Measurements from ENCODE around the gene ARL15.
"Not testable (repeated sequence)": the region's sequence is repeated elsewhere in the genome, so short reads cannot be mapped to it uniquely, and the experiment has no call there.

Gene ARL15

DNA sequence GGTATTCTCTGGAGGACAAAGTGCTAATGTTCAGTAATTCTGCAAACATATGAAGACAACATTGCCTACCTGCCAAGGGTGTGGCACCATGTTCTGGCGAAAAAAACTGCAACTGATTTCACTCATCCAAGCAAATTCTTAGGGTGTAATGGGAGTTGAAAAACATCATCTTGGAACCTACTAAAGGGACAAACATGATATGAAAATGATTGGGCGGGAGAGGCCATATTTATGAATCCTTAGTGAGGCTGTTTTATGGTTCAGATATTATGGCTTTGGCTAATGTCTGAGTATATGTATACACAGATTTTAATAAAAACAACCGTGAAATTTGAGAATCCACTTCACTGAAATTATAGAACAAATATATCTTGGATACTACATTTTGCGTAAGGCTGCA lies 225.7 kb downstream of the ARL15 start:
- DNase-seq: no peak

DNA sequence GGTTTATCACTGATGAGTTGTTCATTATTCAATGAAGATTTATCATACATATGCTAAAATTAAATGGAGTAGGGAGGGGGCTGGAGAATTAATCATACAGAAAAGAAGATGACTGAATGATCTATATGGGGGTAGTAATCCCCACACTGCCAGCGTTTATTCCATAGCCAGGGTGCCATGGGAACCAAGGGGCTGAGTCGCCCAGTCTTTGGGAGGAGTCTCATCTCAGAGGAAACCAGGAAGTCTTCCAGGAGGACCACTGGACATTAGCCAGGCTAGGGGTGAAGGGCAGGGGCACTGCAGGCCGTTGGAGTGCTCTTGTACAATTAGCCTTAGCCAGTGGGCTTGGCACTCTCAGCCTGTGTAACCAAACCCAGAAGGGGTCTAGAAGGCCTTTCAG lies 226.5 kb downstream of the ARL15 start:
- DNase-seq: no peak

- DNase-seq: no peak
Measured at GRCh38 chr5:54083245-54083644, 227.1 kb downstream of the ARL15 start.

- no peak for DNase-seq
Measured at GRCh38 chr5:54081415-54081814, 229.0 kb downstream of the ARL15 start.

- no peak for DNase-seq
Measured at GRCh38 chr5:54080831-54081230, 229.5 kb downstream of the ARL15 start.

- no peak for DNase-seq
Measured at GRCh38 chr5:54073735-54074134, 236.6 kb downstream of the ARL15 start.

DNA sequence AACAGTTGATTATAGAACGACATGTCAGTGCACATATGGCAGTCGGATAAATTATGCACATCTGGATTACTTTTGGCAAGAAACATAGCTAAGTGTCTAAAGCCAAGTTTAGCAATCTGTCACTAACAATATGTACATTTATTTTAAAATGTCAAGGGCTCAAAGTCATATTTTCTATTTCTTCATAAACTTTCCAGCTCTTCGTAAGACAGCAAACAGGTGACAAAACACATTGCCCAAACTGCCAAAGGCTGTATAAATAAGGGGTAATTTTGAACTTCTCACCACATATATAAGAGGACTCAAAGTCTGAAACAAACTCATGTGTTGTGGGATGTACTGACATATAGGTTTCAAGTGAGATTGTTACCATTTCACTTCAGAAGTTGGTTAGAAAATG lies 237.2 kb downstream of the ARL15 start:
- DNase-seq: no peak

- no peak for DNase-seq
Measured at GRCh38 chr5:54066433-54066832, 243.9 kb downstream of the ARL15 start.

GRCh38 chr5:54063817-54064216 lies 246.6 kb downstream of the ARL15 start:
- no peak for DNase-seq

- DNase-seq: no peak
Measured at GRCh38 chr5:54062958-54063357, 247.4 kb downstream of the ARL15 start.

GRCh38 chr5:54060919-54061318 lies 249.5 kb downstream of the ARL15 start:
- DNase-seq: not testable (repeated sequence)

DNA sequence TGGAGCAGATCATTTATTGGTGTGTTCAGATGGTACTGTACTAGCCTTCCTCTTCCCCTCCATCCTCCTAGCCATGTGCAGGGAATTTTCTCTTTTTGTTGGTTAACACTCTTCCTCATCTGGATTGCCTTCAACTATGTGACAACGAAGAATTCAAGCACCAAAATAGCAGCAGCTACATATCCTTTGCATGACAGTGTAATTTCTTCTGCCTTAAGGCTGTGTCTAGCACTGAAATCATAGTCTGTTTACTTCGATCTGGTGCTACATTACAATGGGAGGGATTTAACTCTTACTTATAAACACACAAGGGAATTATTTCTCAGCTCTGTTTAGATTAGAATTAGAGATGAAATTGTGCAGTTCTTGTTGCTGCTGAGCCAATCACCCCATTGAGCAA lies 260.4 kb downstream of the ARL15 start:
- DNase-seq: no peak

DNA sequence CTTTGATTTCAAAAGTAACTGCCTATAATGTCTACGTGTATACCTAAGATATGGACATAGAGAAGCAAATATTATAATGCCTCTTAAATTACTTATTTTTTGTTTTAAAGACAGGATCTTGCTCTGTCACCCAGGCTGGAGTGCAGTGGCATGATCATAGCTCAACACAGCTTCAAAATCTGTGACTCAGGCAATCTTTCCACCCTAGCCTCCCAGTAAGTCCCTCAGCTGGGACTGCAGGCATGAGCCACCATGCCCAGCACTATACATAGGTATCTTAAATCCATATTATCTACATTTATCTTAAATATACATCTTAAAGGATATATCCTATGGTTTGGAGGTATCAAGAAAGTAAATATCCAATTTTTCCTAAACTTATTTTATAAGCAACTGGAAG lies 261.2 kb downstream of the ARL15 start:
- DNase-seq: no peak

GRCh38 chr5:54045077-54045792 lies 265.1 kb downstream of the ARL15 start:
- no peak for DNase-seq

- DNase-seq: not testable (repeated sequence)
Measured at GRCh38 chr5:54044276-54044675, 266.1 kb downstream of the ARL15 start.

- no peak for DNase-seq
Measured at GRCh38 chr5:54040804-54041203, 269.6 kb downstream of the ARL15 start.

DNA sequence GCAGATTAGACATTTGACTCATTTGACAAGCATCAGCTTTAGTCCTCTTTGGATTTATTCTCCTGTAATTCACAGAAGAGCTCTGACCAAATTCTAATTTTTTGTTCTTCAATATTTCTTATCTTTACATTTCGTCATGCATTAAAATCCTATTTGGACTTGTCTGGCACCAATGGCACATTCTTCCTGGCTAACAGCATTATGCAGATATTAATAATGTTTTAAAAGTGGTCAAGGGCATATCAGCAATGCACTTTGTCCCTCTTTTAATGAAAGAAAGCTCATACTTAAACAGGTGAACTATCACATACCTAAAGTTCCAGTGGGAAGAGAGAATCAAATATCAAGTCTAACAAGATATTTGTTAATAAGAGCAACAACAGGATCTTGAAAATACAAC lies 270.4 kb downstream of the ARL15 start:
- DNase-seq: no peak

DNA sequence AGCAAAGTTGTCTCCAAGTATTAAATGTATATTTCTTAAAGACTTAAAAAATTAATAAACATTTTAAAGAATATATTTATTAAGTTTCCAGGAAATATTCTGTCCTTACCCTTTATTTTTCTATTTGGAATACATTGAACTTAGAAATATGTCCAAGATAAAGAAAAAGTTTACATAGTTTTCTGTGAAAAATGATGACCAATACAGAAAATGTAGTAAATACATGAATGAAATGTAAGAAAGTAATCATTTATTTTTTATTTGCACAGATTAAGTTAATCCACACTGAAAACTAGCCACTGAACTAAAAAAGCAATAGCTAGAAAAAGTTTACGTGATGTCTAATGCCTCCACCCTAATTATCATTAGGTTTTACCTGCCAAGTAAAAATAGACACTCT lies 273.2 kb downstream of the ARL15 start:
- DNase-seq: no peak

- DNase-seq: no peak
Measured at GRCh38 chr5:54030981-54031380, 279.4 kb downstream of the ARL15 start.

- DNase-seq: no peak
Measured at GRCh38 chr5:54024466-54024865, 285.9 kb downstream of the ARL15 start.

DNA sequence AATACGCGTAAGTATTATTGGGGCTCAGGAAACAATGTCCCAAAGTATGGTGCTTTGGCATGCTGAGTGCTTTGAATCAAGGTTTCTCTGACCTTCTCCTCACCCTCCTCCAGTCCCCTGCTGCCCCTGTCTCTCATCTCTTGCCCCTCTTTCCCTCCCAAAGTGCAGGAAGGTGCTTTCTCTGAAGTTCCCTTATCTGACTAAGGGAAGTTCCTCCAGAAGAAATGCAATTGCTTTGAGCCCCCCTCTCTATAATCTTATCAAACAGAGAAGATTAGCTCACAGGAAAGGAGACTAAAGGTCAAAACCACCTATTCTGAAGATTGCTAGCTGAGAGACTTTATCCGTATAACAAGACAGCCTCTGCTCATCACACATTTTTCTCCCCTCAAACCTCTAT lies 288.1 kb downstream of the ARL15 start:
- no peak for DNase-seq

DNA sequence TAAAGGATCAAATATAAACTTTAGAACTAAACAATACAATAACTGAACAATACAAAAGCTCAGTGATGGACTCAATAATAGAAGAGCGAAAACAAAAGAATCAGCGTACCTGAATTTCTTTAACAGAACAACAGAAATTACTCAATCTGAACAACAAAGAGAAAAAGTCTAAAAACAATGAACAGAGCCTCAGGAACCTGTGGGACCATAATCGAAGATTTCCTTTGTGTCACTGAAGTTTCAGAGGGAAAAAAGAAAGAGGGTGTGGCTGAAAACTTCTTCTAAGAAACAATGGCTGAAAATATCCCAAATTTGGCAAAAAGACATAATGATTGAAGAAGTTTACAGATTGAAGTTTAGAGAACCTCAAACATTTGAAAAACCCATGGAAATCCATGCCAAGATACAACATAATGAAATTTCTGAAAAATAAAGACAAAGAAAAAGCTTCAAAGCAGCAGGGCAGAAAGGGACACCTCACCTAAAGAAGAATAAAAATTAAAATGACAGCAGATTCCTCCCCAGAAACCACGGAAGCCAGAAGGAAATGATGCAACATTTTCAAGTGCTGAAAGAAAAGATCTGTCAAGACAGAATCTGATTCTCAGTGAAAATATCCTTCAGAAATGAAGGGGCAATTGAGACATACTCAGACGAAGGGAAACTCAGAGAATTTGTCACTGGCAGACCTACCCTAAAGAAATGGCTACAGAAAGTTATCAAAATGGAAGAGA lies 288.8 kb downstream of the ARL15 start:
- no peak for DNase-seq

- no peak for DNase-seq
Measured at GRCh38 chr5:54018438-54018837, 291.9 kb downstream of the ARL15 start.

- no peak for DNase-seq
Measured at GRCh38 chr5:54017580-54017979, 292.8 kb downstream of the ARL15 start.
